Measurements from ENCODE around the gene DCBLD1.
"Not testable (repeated sequence)": the region's sequence is repeated elsewhere in the genome, so short reads cannot be mapped to it uniquely, and the experiment has no call there.

Gene DCBLD1

DNA sequence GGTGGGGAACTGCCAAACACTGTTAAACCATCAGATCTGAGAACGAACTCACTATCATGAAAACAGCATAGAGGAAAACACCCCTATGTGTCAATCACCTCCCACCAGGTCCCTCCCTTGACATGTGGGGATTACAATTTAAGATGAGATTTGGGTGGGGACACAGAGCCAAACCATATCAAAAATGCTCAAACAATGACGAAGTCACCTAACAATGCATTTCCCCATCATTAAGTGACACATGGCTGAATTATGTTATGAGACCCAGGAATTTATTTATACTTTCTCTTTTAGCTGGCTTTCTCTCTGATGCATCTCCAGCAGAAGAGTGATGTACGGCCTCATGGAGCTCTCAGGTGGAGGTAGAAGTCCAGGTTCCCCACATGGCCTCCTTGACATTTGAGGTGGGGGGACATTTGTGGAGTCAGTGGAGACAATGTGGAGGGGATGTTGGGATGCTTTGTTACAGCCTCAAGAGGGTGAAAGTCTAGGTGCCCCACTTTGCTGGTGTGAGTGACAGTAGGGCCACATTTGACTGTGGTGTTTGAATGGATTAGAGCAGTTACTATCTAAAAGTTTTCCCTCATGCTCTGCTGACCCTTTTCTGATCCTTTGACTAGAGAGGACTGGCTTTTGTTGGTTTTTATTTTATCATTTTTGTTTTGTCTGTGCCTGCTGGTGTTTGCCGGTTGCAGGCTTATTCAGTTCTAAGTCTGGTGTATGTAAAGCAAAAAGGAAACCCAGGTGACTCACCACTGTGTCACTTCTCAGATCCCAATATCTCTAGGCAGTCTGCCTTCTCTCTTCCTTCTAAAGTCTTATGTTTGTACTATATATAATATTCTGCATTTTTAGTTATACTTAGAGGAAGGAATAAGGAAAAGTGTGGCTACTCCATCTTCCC, 18.5 kb upstream of the DCBLD1 start:
- no peak overlapping the region for H3K4me2 ChIP-seq (ENCODE audit: low read length)
- H3K27me3 ChIP-seq (ENCODE audit: control insufficient read depth, insufficient read depth, low read length) = no peaks in the 10 kb centered on the region
- no peak for TF ChIP-seq CTCF (IDR thresholded peaks at IDR 0.05)
- H3K79me2 ChIP-seq = no peaks in the 10 kb centered on the region
- no peak overlapping the region for H3K4me3 ChIP-seq (ENCODE audit: low read depth, low read length)
- no peak overlapping the region for H3K9ac ChIP-seq
- H3K27ac ChIP-seq = no peak overlapping the region
- no peaks in the 10 kb centered on the region for H3K4me1 ChIP-seq
- H3K9me3 ChIP-seq (ENCODE audit: control insufficient read depth, low read length) = no peaks in the 10 kb centered on the region
- H3K36me3 ChIP-seq (ENCODE audit: control insufficient read depth, insufficient read depth, low read length) = no peaks in the 10 kb centered on the region
- no peak overlapping the region for H2AFZ ChIP-seq

DNA sequence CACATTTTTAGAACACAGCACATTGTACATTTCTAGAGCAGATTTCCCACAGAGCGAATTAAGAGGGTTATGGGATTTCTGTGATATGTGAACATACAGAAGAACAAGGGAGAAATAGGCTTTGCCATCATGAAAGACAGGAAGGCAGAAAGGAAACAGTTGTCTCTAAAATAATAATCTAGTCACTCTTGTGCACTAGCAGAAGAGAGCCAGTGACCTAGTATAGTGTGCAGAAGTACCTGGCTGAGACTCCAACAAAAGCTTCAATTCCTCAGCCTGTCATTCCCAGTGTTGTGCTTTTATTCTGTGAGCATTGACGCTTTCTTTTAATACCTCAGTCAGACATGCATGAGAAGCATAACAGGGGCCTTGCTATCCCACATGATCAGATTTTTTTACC, 17.8 kb upstream of the DCBLD1 start:
- H3K9me3 ChIP-seq (ENCODE audit: control insufficient read depth, low read length) = no peaks in the 10 kb centered on the region
- no peak overlapping the region for H2AFZ ChIP-seq
- no peak overlapping the region for H3K4me3 ChIP-seq (ENCODE audit: low read depth, low read length)
- H3K36me3 ChIP-seq (ENCODE audit: control insufficient read depth, insufficient read depth, low read length) = no peaks in the 10 kb centered on the region
- H3K4me2 ChIP-seq (ENCODE audit: low read length) = no peak overlapping the region
- H3K4me1 ChIP-seq = no peaks in the 10 kb centered on the region
- H3K9ac ChIP-seq = no peak overlapping the region
- H3K27ac ChIP-seq = no peak overlapping the region
- no peaks in the 10 kb centered on the region for H3K79me2 ChIP-seq
- TF ChIP-seq CTCF (IDR thresholded peaks at IDR 0.05) = no peak
- H3K27me3 ChIP-seq (ENCODE audit: control insufficient read depth, insufficient read depth, low read length) = no peaks in the 10 kb centered on the region

DNA sequence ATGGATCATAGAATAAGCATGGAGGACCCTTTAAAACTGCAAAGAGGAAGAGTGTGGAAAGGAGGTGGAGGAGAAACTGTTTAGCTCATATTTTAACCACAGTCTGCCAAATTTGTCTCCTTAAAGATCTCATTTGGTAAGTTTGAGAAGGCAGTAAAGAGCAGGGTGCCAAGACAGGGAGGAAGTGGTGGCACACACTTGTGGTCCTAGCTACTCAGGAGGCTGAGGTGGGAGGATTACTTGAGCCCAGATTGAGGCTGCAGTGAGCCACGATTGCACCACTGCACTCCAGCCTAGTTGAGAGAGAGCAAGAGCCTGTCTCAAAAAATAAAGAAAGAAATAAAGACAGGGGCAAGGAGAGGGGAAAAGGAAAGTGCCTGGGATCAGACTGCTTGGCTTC, 16.8 kb upstream of the DCBLD1 start:
- H3K27me3 ChIP-seq (ENCODE audit: control insufficient read depth, insufficient read depth, low read length) = no peaks in the 10 kb centered on the region
- H3K4me3 ChIP-seq (ENCODE audit: low read depth, low read length) = no peak overlapping the region
- TF ChIP-seq CTCF (IDR thresholded peaks at IDR 0.05) = no peak
- no peak overlapping the region for H3K9ac ChIP-seq
- H3K9me3 ChIP-seq (ENCODE audit: control insufficient read depth, low read length) = no peaks in the 10 kb centered on the region
- no peaks in the 10 kb centered on the region for H3K4me1 ChIP-seq
- no peak overlapping the region for H3K27ac ChIP-seq
- no peaks in the 10 kb centered on the region for H3K79me2 ChIP-seq
- no peak overlapping the region for H3K4me2 ChIP-seq (ENCODE audit: low read length)
- H3K36me3 ChIP-seq (ENCODE audit: control insufficient read depth, insufficient read depth, low read length) = no peaks in the 10 kb centered on the region
- H2AFZ ChIP-seq = no peak overlapping the region

GRCh38 chr6:117467876-117468275, 14.6 kb upstream of the DCBLD1 start:
- Histone ChIP-seq H3K9me3 (ENCODE audit: control insufficient read depth, low read length) (no peaks in the 10 kb centered on the region), H3K4me1 (no peaks in the 10 kb centered on the region), H3K4me3 (ENCODE audit: low read depth, low read length) (no peak overlapping the region), H3K36me3 (ENCODE audit: control insufficient read depth, insufficient read depth, low read length) (no peaks in the 10 kb centered on the region), H3K4me2 (ENCODE audit: low read length) (no peak overlapping the region), H3K27ac (no peak overlapping the region), H3K79me2 (no peaks in the 10 kb centered on the region), H3K9ac (no peak overlapping the region), H3K27me3 (ENCODE audit: control insufficient read depth, insufficient read depth, low read length) (no peaks in the 10 kb centered on the region), H2AFZ (no peak overlapping the region)
- no peak for TF ChIP-seq CTCF (IDR thresholded peaks at IDR 0.05)

GRCh38 chr6:117468527-117468926, 13.9 kb upstream of the DCBLD1 start:
- H3K9ac ChIP-seq; H3K27me3 ChIP-seq (ENCODE audit: control insufficient read depth, insufficient read depth, low read length); H3K36me3 ChIP-seq (ENCODE audit: control insufficient read depth, insufficient read depth, low read length); H3K4me3 ChIP-seq (ENCODE audit: low read depth, low read length); H3K79me2 ChIP-seq; H3K4me2 ChIP-seq (ENCODE audit: low read length); H3K4me1 ChIP-seq; H3K27ac ChIP-seq; H2AFZ ChIP-seq; H3K9me3 ChIP-seq (ENCODE audit: control insufficient read depth, low read length): not testable (repeated sequence)
